ENCODE results near the gene NAIF1. TPM values are rescaled to one million over a fixed set of nuclear protein-coding genes. Genes with fewer than 3 reads are reported as not detected.

The NAIF1 gene
- polyA plus RNA-seq, 1 donor from 2014 or later: 9.9 TPM

GRCh38 chr9:128021098-128021497 lies 46.0 kb downstream of the NAIF1 start:
- TF ChIP-seq REST (IDR thresholded peaks at IDR 0.05; ENCODE audit: borderline replicate concordance) (no peak), RAD21 (conservative IDR thresholded peaks at IDR 0.05) (no peak), EP300 (conservative IDR thresholded peaks at IDR 0.05; ENCODE audit: poor library complexity, severe bottlenecking) (no peak), TAF1 (IDR thresholded peaks at IDR 0.05; ENCODE audit: low read depth) (no peak), MXI1 (conservative IDR thresholded peaks at IDR 0.05; ENCODE audit: poor library complexity, severe bottlenecking) (no peak), CTCF (IDR thresholded peaks at IDR 0.05; ENCODE audit: poor library complexity, severe bottlenecking) (no peak), POLR2AphosphoS5 (IDR thresholded peaks at IDR 0.05) (no peak), EZH2 (IDR thresholded peaks at IDR 0.05; ENCODE audit: borderline replicate concordance, insufficient read depth, low read length, poor library complexity, severe bottlenecking) (no peak), SMC3 (conservative IDR thresholded peaks at IDR 0.05; ENCODE audit: poor library complexity) (no peak)

GRCh38 chr9:128020692-128021091 lies 46.4 kb downstream of the NAIF1 start:
- Histone ChIP-seq H4K20me1 (ENCODE audit: insufficient read depth) (no peaks in the 10 kb centered on the region), H3K4me3 (ENCODE audit: low read length) (no peak overlapping the region), H3K27me3 (ENCODE audit: insufficient read depth, low read depth, low read length) (no peaks in the 10 kb centered on the region), H2AFZ (ENCODE audit: low read depth, low read length) (no peak overlapping the region), H3K9me3 (ENCODE audit: low read length) (no peaks in the 10 kb centered on the region), H3K27ac (ENCODE audit: low read length) (no peak overlapping the region), H3K9me2 (ENCODE audit: insufficient read depth, low read length) (no peaks in the 10 kb centered on the region), H3K4me2 (ENCODE audit: low read length) (no peak overlapping the region), H3K79me2 (replicated peaks; ENCODE audit: insufficient read depth, low read length) (no peaks in the 10 kb centered on the region), H3K36me3 (ENCODE audit: insufficient read depth, low read length) (no peaks in the 10 kb centered on the region), H3K9ac (ENCODE audit: low read length) (no peak overlapping the region), H3F3A (ENCODE audit: insufficient read depth, low read length, poor library complexity, severe bottlenecking) (no peaks in the 10 kb centered on the region)
- TF ChIP-seq CTCF (IDR thresholded peaks at IDR 0.05; ENCODE audit: poor library complexity, severe bottlenecking): no peak
- no peak for TF ChIP-seq SMC3 (conservative IDR thresholded peaks at IDR 0.05; ENCODE audit: poor library complexity)
- no peak for TF ChIP-seq POLR2AphosphoS5 (IDR thresholded peaks at IDR 0.05)
- TF ChIP-seq MXI1 (conservative IDR thresholded peaks at IDR 0.05; ENCODE audit: poor library complexity, severe bottlenecking): no peak
- TF ChIP-seq EP300 (conservative IDR thresholded peaks at IDR 0.05; ENCODE audit: poor library complexity, severe bottlenecking): no peak
- no peak for TF ChIP-seq TAF1 (IDR thresholded peaks at IDR 0.05; ENCODE audit: low read depth)
- no peak for TF ChIP-seq RAD21 (conservative IDR thresholded peaks at IDR 0.05)
- TF ChIP-seq REST (IDR thresholded peaks at IDR 0.05; ENCODE audit: borderline replicate concordance): no peak
- TF ChIP-seq EZH2 (IDR thresholded peaks at IDR 0.05; ENCODE audit: borderline replicate concordance, insufficient read depth, low read length, poor library complexity, severe bottlenecking): no peak

More at GRCh38 chr9:128021098-128021497, 46.0 kb downstream of the NAIF1 start:
- Histone ChIP-seq H3K9me3 (ENCODE audit: low read length) (no peaks in the 10 kb centered on the region), H3K9ac (ENCODE audit: low read length) (no peak overlapping the region), H3F3A (ENCODE audit: insufficient read depth, low read length, poor library complexity, severe bottlenecking) (no peaks in the 10 kb centered on the region), H3K4me3 (ENCODE audit: low read length) (no peak overlapping the region), H3K9me2 (ENCODE audit: insufficient read depth, low read length) (no peaks in the 10 kb centered on the region), H3K79me2 (replicated peaks; ENCODE audit: insufficient read depth, low read length) (no peaks in the 10 kb centered on the region), H3K27ac (ENCODE audit: low read length) (no peak overlapping the region), H2AFZ (ENCODE audit: low read depth, low read length) (no peak overlapping the region), H3K4me2 (ENCODE audit: low read length) (no peak overlapping the region), H4K20me1 (ENCODE audit: insufficient read depth) (no peaks in the 10 kb centered on the region), H3K36me3 (ENCODE audit: insufficient read depth, low read length) (no peaks in the 10 kb centered on the region), H3K27me3 (ENCODE audit: insufficient read depth, low read depth, low read length) (no peaks in the 10 kb centered on the region)
